Measurements from ENCODE around the gene TOX2. TPM values are rescaled to one million over a fixed set of nuclear protein-coding genes. Genes with fewer than 3 reads are reported as not detected.
A peak's percentile ranks its signal among the peaks of the same experiment; 100 is the strongest.

TOX2 gene
- total and polyA plus RNA-seq, 2 of the 4 experiments (the other 2 are of a cell fraction) = 1.3 to 17.5 TPM

DNA sequence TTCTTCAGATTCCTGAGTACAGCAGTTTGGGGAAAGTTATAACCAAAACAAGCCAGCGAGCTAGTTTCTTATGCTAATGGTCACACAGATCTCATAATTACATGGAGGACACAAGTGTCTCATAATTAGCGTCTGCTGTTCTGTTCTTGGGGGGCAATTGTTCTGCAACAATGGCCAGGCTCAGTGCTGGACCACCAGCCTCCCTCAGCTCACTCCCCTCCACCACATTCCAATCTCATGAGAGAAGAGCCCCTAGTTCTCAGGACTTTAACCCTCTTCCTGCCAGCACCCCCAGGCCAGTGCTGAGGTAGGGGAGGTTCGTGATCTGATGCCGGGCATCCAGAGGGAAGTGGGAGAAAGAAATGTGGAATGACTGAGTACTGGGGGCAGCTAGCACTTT lies 20.2 kb upstream of the TOX2 start:
- Histone ChIP-seq H2BK15ac (ENCODE audit: low read depth, low read length) (0 out of 3 replicates have a peak overlapping the region, but pooled peaks have one; percentile 30), H3K4me3 (ENCODE audit: insufficient read depth, low read depth, low read length) (no peak overlapping the region), H2BK120ac (ENCODE audit: low read depth, low read length) (peak overlapping the region; percentile 16; the same call in 1 of the 2 replicates), H2AK5ac (ENCODE audit: low read depth, low read length) (0 out of 2 replicates have a peak overlapping the region, but pooled peaks have one; percentile 38), H3K27ac (ENCODE audit: insufficient read depth, low read length) (no peak overlapping the region), H3K23ac (ENCODE audit: low read depth, low read length) (no peak overlapping the region), H2AK9ac (replicated peaks; ENCODE audit: low read depth, low read length, poor library complexity) (no peak overlapping the region), H3K9me3 (ENCODE audit: control insufficient read depth, insufficient read depth, low read length) (peaks cover 3% of the 10 kb centered on the region; the same call in 1 of the 2 replicates), H4K91ac (ENCODE audit: insufficient read depth, low read depth, low read length) (no peak overlapping the region), H3K18ac (ENCODE audit: low read depth, low read length) (no peak overlapping the region), H2BK20ac (ENCODE audit: low read depth, low read length) (peak overlapping the region; percentile 26; the same call in 1 of the 2 replicates), H4K5ac (ENCODE audit: low read depth, low read length) (no peak overlapping the region), H3K9ac (ENCODE audit: low read depth, low read length) (no peak overlapping the region), H4K20me1 (ENCODE audit: insufficient read depth, low read length) (no peaks in the 10 kb centered on the region), H3K79me1 (ENCODE audit: low read depth in 1 of 2, low read length in 2 of 2) (no peaks in the 10 kb centered on the region), H3K36me3 (ENCODE audit: control insufficient read depth, insufficient read depth, low read length) (no peaks in the 10 kb centered on the region), H3K4me1 (ENCODE audit: control insufficient read depth, insufficient read depth, low read length) (peaks cover 5% of the 10 kb centered on the region; the same call in 1 of the 2 replicates), H3K9me1 (ENCODE audit: insufficient read depth, low read length) (peaks cover 6% of the 10 kb centered on the region; the same call in 1 of the 2 replicates), H2BK5ac (ENCODE audit: low read depth, low read length, poor library complexity, severe bottlenecking) (no peak overlapping the region), H3K56ac (ENCODE audit: extremely low read depth, insufficient read depth, low read length) (no peak overlapping the region), H3K4me2 (ENCODE audit: low read depth, low read length) (no peak overlapping the region), H2AFZ (replicated peaks; ENCODE audit: low read length, poor library complexity) (peak overlapping the region; percentile 71), H3K4ac (ENCODE audit: low read depth, low read length) (0 out of 2 replicates have a peak overlapping the region, but pooled peaks have one; percentile 17), H3K27me3 (ENCODE audit: control insufficient read depth, insufficient read depth, low read length) (no peaks in the 10 kb centered on the region), H4K8ac (ENCODE audit: low read depth in 2 of 2, low read length in 2 of 2) (peak overlapping the region in 1 of 2 experiments; percentile 34; a peak in 1 of 4 replicates), H3K14ac (replicated peaks; ENCODE audit: low read depth, low read length) (no peak overlapping the region; the same call in 1 of the 2 replicates)
- intact Hi-C loops (cut with micrococcal nuclease) (no loop called here), in situ Hi-C loops (cut with MboI; ENCODE audit: low sequenced_read_pairs) (no loop called here), dilution Hi-C loops (cut with HindIII; ENCODE audit: low sequenced_read_pairs, unreplicated experiment) (no loop called here)
- no peak for DNase-seq
- CTCF ChIA-PET = no interaction called here
- ATAC-seq (ENCODE audit: low read depth) = peak; percentile 35; the same call in 1 of the 2 replicates
- TF ChIP-seq USF2 (IDR thresholded peaks at IDR 0.05; ENCODE audit: low read depth, low read length) (no peak), RAD21 (IDR thresholded peaks at IDR 0.05; ENCODE audit: low read length) (no peak)
- WGBS, 2 experiments (ENCODE audit: extremely low coverage in 2 of 2, insufficient read length in 1 of 2) = 50% methylated on average over 1 of the region's 4 CpGs; no CpG with 5 or more reads in 1 of the 2 experiments
- POLR2A ChIA-PET (ENCODE audit: unreplicated experiment) = interaction anchor here (1.0 kb wide), 1 partner anchor 139 kb away, joined by 3 read pairs; no protein-coding TSS in a partner anchor
- BruUV-seq (replicated peaks) = no TSS peak

Data from IMR-90 (cell line).